Measurements from ENCODE around the gene SSH3.

GRCh38 chr11:67264877-67265632, 38.3 kb upstream of the SSH3 start:
- no peak for TF ChIP-seq POLR2A (IDR thresholded peaks at IDR 0.05; ENCODE audit: borderline replicate concordance, extremely low read depth, insufficient read depth, insufficient read length)
- no peak for TF ChIP-seq SRF (IDR thresholded peaks at IDR 0.05; ENCODE audit: low read depth)
- TF ChIP-seq CTCF (IDR thresholded peaks at IDR 0.05 in 2 of 3, conservative IDR thresholded peaks at IDR 0.05 in 1 of 3; ENCODE audit: borderline replicate concordance in 1 of 3, insufficient read depth in 1 of 3, low read depth in 2 of 3, low read length in 2 of 3): no peak
- TF ChIP-seq EZH2phosphoT487 (IDR thresholded peaks at IDR 0.05; ENCODE audit: borderline replicate concordance): no peak
- no peak for TF ChIP-seq JUND (IDR thresholded peaks at IDR 0.05)
- TF ChIP-seq MAX (IDR thresholded peaks at IDR 0.05): no peak
- no peak for TF ChIP-seq POLR2AphosphoS5 (IDR thresholded peaks at IDR 0.05; ENCODE audit: low read depth, low read length)

All from HCT116 (cell line).